NCI-H2029 (cell line): Measurements from ENCODE around the gene ASXL3.

Experiments used
- DNase-seq: peaks from one replicate; lab custom pipeline; 2025; lab: John Stamatoyannopoulos, UW

ASXL3 gene

GRCh38 chr18:33660696-33661310 lies 82.8 kb downstream of the ASXL3 start:
- DNase-seq = no peak

- no peak for DNase-seq
Measured at GRCh38 chr18:33664241-33664874, 86.3 kb downstream of the ASXL3 start.

GRCh38 chr18:33665187-33665586 lies 87.2 kb downstream of the ASXL3 start:
- no peak for DNase-seq

- no peak for DNase-seq
Measured at GRCh38 chr18:33665641-33666040, 87.6 kb downstream of the ASXL3 start.

GRCh38 chr18:33666915-33667314 lies 88.9 kb downstream of the ASXL3 start:
- no peak for DNase-seq

- no peak for DNase-seq
Measured at GRCh38 chr18:33669589-33669988, 91.6 kb downstream of the ASXL3 start.

GRCh38 chr18:33670029-33670428 lies 92.0 kb downstream of the ASXL3 start:
- no peak for DNase-seq

GRCh38 chr18:33673689-33674088 lies 95.7 kb downstream of the ASXL3 start:
- no peak for DNase-seq

GRCh38 chr18:33676593-33676992 lies 98.6 kb downstream of the ASXL3 start:
- no peak for DNase-seq

GRCh38 chr18:33677891-33678290 lies 99.9 kb downstream of the ASXL3 start:
- no peak for DNase-seq

- DNase-seq = no peak
Measured at GRCh38 chr18:33682436-33682835, 104.4 kb downstream of the ASXL3 start.

GRCh38 chr18:33694593-33694992 lies 116.6 kb downstream of the ASXL3 start:
- DNase-seq = no peak

GRCh38 chr18:33696332-33697162 lies 118.5 kb downstream of the ASXL3 start:
- DNase-seq = no peak

GRCh38 chr18:33697498-33697897 lies 119.5 kb downstream of the ASXL3 start:
- no peak for DNase-seq

GRCh38 chr18:33699372-33699771 lies 121.4 kb downstream of the ASXL3 start:
- no peak for DNase-seq

- no peak for DNase-seq
Measured at GRCh38 chr18:33700513-33700976, 122.5 kb downstream of the ASXL3 start.

- DNase-seq = no peak
Measured at GRCh38 chr18:33702625-33703024, 124.6 kb downstream of the ASXL3 start.

GRCh38 chr18:33706391-33706790 lies 128.4 kb downstream of the ASXL3 start:
- DNase-seq = no peak

- no peak for DNase-seq
Measured at GRCh38 chr18:33708876-33709275, 130.9 kb downstream of the ASXL3 start.

- DNase-seq = no peak
Measured at GRCh38 chr18:33710269-33710668, 132.2 kb downstream of the ASXL3 start.

- no peak for DNase-seq
Measured at GRCh38 chr18:33711514-33711913, 133.5 kb downstream of the ASXL3 start.

GRCh38 chr18:33712719-33713118 lies 134.7 kb downstream of the ASXL3 start:
- DNase-seq = no peak

- DNase-seq = no peak
Measured at GRCh38 chr18:33716061-33716683, 138.2 kb downstream of the ASXL3 start.
